Measurements from ENCODE around the gene RBFOX2. TPM values are rescaled to one million over a fixed set of nuclear protein-coding genes. Genes with fewer than 3 reads are reported as not detected.

The RBFOX2 gene
- total RNA-seq, 1 donor from 2014 or later = 126 TPM

GRCh38 chr22:35860087-35860733 is 168.4 kb downstream of the RBFOX2 start:
- DNase-seq (ENCODE audit: low read depth, low spot score) = no peak
- Mint-ChIP-seq H3K9me3 (no peaks in the 10 kb centered on the region), H3K27me3 (ENCODE audit: low read depth) (no peaks in the 10 kb centered on the region), H3K4me3 (no peak overlapping the region), H3K4me1 (peaks cover 23% of the 10 kb centered on the region), H3K36me3 (ENCODE audit: low read depth) (no peaks in the 10 kb centered on the region), H3K27ac (ENCODE audit: unreplicated experiment) (no peak overlapping the region)
- TF ChIP-seq CTCF (conservative IDR thresholded peaks at IDR 0.05) = no peak

GRCh38 chr22:35854334-35854733 is 174.3 kb downstream of the RBFOX2 start:
- H3K27me3 Mint-ChIP-seq (ENCODE audit: low read depth) = no peaks in the 10 kb centered on the region
- peaks cover 16% of the 10 kb centered on the region for H3K4me1 Mint-ChIP-seq
- TF ChIP-seq CTCF (conservative IDR thresholded peaks at IDR 0.05) = no peak
- no peak for DNase-seq (ENCODE audit: low read depth, low spot score)
- no peak overlapping the region for H3K4me3 Mint-ChIP-seq
- H3K9me3 Mint-ChIP-seq = no peaks in the 10 kb centered on the region
- no peak overlapping the region for H3K27ac Mint-ChIP-seq (ENCODE audit: unreplicated experiment)
- H3K36me3 Mint-ChIP-seq (ENCODE audit: low read depth) = no peaks in the 10 kb centered on the region

- H3K27ac Mint-ChIP-seq (ENCODE audit: unreplicated experiment) = no peak overlapping the region
- peaks cover 10% of the 10 kb centered on the region for H3K4me1 Mint-ChIP-seq
- no peaks in the 10 kb centered on the region for H3K36me3 Mint-ChIP-seq (ENCODE audit: low read depth)
- H3K9me3 Mint-ChIP-seq = no peaks in the 10 kb centered on the region
- no peak overlapping the region for H3K4me3 Mint-ChIP-seq
- no peak for TF ChIP-seq CTCF (conservative IDR thresholded peaks at IDR 0.05)
- no peak for DNase-seq (ENCODE audit: low read depth, low spot score)
- H3K27me3 Mint-ChIP-seq (ENCODE audit: low read depth) = no peaks in the 10 kb centered on the region
These were observed 176.5 kb downstream of the RBFOX2 start for GRCh38 chr22:35852076-35852475.

- Mint-ChIP-seq H3K36me3 (ENCODE audit: low read depth) (no peaks in the 10 kb centered on the region), H3K9me3 (no peaks in the 10 kb centered on the region), H3K4me1 (peaks cover 10% of the 10 kb centered on the region), H3K27me3 (ENCODE audit: low read depth) (no peaks in the 10 kb centered on the region), H3K4me3 (no peak overlapping the region), H3K27ac (ENCODE audit: unreplicated experiment) (no peak overlapping the region)
- no peak for DNase-seq (ENCODE audit: low read depth, low spot score)
- TF ChIP-seq CTCF (conservative IDR thresholded peaks at IDR 0.05) = no peak
These were observed 177.8 kb downstream of the RBFOX2 start for GRCh38 chr22:35850831-35851230.

GRCh38 chr22:35846804-35847203 is 181.8 kb downstream of the RBFOX2 start:
- no peak for DNase-seq (ENCODE audit: low read depth, low spot score)
- no peak for TF ChIP-seq CTCF (conservative IDR thresholded peaks at IDR 0.05)
- Mint-ChIP-seq H3K4me1 (peaks cover 16% of the 10 kb centered on the region), H3K27me3 (ENCODE audit: low read depth) (no peaks in the 10 kb centered on the region), H3K4me3 (no peak overlapping the region), H3K27ac (ENCODE audit: unreplicated experiment) (no peak overlapping the region), H3K36me3 (ENCODE audit: low read depth) (no peaks in the 10 kb centered on the region), H3K9me3 (no peaks in the 10 kb centered on the region)

All from neural crest cell (in vitro differentiated cells).